Measurements from ENCODE around the gene PUS1.
"Not testable (repeated sequence)": the region's sequence is repeated elsewhere in the genome, so short reads cannot be mapped to it uniquely, and the experiment has no call there.

Gene PUS1

DNA sequence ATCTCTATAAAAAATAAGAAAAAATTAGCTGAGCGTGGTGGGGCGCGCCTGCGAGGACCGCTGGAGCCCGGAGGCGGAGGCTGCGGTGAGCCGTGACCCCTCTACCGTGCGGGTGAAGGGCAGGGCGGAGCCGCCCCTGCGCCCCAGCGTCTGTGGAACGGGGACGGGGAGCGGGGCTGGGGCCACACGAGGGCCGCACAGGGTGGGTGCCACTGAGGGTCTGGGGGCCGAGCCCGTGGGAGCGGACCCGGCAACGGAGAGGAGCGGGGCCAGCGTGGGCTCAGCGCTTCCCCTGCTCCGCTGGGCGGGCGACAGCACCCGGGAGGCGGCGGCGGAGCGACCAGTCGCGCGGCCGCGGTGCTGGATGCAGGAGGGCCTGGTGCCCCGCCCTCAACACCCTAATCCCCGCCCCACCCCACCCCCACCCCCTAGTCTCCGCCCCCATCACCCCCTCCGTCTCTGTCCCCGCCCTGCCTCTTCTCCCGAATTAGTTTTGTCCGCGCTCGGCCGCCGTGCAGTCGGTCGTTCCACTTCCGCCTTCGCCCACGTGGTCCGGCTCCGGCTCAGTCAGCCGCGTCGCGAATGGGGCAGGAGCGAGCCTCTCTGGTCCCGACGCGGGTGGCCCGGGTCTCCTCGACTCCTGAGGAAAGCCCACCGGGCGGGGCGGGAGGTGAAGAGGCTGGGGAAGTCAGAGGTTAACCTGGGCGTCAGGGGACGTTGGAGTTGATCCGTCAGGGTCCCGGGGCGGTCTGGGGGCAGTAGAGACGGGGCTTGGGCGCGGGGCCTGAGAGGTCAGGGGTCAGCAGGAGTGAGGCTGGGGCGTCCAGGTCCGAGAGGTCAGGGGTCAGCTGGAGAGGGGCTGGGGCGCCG is at the start of gene PUS1:
PUS1 (plus strand) TSS at position 566 of the 870 bp plus-strand sequence. CDS start 447 bp downstream, outside the sequence.
- DNase-seq: peak; percentile 96

DNA sequence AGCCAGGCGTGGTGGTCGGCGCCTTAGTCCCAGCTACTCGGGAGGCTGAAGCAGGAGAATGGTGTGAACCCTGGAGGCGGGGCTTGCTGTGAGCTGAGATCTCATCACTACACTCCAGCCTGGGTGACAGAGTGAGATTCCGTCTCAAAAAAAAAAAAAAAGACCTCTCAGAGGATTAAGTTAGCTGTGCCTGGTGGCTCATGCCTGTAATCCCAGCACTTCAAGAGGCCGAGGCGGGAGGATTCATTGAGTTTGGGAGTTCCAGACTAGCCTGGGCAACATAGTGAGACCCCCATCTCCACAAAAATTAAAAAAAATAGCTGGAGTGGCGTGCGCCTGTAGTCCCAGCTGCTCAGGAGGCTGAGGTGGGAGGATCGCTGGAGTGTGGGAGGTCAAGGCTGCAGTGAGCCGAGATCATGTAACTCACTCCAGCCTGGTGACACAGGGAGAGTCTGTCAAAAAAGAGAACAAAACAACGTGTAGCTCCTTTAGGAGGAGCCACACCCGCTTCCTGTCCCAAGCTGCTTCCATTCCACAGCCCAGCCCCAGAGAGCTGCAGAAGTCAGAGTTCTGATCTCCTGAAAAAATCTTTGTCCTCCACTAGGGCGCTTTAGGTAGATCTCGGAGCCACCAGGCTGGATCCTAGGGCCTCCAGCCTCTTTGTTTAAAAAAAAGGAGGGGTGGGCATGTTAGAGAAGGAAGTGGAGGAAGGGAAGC is 46.1 kb upstream of the PUS1 start:
- no peak for DNase-seq

DNA sequence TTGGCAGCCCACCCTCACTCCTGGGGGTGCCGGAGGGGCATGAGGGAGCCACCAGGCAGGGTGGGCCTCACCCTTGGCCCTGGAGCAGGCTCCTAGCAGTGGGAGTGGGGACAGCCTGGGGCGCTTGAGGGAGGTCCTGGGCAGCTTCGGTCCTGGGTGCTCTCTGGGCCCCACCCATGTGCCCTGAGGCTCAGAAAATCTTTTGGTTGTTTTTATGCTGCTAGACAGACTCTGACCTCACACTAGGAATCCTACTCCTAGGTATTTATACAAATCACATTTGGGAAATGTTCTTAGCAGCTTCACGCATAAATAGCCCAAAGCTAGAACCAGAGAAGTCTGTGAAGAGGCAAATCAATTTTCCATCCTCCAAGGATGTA is 45.6 kb upstream of the PUS1 start:
- DNase-seq: no peak

DNA sequence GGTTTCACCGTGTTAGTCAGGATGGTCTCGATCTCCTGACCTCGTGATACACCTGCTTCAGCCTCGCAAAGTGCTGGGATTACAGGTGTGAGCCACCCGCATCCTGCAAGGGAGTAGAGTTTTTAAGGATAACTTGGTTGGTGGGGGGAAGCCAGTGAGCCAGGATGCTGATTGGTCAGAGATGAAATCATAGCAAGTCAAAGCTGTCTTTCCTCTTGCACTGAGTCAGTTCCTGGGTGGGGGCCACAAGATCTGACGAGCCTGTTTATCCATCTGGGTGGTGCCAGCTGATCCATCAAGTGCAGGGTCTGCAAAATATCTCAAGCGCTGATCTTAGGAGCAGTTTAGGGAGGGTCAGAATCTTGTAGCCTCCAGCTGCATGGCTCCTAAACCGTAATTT is 44.0 kb upstream of the PUS1 start:
- DNase-seq: not testable (repeated sequence)

DNA sequence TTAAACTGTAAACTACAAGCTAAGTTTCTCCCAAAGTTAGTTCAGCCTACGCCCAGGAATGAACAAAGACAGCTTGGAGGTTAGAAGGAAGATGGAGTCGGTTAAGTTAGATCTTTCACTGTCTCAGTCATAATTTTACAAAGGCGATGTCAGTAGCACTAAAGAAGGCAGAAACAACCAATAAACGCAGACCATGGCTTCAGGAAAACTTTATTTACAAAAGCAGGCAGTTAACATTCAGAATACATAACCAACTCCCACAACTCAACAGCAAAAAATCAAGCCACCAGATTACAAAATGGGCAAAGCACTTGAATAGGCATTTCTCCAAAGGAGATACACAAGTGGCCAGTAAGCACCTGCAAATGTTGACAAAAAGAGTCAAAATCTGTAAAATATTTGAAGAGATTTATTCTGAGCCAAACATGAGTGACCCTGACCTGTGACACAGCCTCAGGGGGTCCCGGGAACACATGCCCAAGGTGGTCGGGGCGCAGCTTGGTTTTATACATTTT is 43.5 kb upstream of the PUS1 start:
- DNase-seq: no peak

DNA sequence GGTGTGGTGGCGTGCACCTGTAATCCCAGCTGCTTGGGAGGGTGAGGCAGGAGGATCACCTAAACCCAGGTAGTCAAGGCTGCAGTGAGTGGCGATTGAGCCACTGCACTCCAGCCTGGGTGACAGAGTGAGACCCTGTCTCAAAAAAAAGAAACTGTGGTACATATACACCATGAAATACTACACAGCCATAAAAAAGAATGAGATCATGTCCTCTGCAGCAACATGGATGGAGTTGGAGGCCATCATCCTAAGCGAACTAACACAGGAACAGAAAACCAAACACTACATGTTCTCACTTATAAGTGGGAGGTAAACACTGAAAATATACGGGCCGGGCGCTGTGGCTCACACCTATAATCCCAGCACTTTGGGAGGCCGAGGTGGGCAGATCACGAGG is 37.4 kb upstream of the PUS1 start:
- not testable (repeated sequence) for DNase-seq

DNA sequence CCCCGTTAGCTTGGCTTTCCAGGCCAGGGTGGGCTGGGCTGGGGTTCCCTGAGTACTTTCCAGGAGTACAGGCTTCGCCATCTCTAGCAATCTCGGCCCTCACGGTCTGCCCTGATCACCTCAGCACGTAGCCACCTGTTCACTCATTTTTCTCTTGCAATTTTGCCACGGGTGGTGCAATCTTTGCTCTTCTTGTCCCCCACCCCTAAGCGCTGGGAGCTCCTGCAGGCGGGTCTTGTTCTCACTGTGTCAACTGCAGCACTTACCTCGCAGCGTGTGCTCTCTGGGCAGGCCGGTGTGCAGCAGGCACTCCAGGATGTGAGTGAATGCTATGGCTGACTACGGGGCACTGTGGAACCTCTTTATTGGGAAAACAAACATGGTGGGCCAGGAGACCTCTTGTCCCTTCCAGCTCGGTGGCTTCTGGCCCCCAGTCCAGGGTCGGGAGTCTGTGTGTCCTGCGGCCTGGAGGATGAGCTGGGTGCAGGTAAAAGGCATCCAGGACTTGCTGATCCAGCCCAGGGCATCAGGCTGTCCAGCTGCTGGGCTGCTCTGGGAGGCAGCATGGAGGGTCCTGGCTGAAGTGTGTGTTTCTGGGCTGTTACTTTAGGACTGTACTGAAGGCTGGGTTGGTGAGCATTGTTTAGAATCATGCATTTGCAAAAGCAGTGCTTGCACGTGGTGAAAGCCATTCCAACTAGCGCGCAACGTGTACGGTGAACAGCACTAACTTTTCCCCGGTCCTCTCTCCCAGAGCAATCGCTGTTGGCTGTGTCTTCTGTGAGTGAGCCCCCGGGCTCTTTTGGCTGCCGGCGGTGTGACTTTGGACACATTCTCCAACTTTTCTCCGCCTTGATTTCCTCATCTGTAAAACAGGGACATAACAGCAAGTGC is 36.1 kb upstream of the PUS1 start:
- no peak for DNase-seq

DNA sequence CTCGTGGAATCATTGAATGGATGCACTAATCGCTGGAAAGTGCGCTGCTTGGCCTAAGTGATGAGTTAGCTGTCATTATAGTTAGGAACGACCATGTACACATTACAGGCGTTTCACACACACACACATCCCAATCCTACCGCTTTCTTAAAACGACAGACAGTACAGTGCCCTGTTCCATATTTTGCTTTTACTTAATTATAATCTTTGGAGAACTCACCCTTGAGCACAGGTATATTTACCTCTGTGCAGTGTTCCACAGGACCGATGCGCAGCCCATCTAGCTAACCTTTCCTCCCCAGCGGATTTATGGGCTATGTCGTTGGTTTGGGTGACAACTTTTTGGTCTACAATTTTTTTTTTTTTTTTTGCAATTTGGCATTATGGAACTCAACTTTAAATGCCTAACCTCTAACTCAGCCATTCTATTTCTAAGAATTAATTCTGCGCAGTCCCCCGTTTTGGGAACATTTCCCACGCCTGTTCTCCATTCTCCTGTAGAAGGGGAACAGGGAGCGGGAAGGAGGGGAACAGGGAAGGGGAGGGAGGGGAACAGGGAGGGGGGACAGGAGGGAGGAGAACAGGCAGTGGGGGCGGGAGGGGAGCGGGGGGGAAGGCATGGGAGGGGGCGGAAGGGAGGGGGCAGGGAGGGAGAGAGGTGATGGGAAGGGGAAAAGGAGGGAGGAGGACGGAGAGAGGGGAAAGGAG is 35.3 kb upstream of the PUS1 start:
- no peak for DNase-seq

DNA sequence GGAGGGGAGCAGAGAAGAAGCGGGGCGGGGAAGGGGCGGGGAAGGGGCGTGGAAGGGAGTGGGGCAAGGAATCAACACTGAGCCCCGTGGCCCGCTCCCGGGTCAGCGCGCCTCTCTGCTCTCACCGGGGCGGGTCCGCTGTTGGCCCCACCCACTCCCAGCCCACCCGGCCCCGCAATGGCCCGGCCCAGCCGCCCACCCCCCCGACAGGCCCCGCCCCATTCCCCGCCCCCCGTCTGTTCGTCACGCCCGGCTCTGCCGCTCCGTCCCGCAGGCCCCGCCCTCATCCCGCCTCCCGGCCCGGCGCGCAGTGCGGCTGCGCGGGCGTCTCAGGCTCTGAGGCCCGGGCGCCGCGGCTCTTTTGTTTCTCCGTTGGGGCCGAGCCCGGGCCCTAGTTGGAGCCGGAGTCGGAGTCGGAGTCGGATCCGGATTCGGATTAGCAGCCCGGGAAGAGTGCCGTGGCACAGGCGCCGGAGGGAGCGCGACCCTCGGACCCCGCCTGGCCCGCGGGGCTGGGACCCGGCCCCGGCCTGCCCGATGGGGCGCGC is 34.7 kb upstream of the PUS1 start, which contains the start of gene ULK1:
ULK1 (plus strand) TSS at position 310 of the 548 bp plus-strand sequence. CDS start 380 bp downstream, outside the sequence.
- peak; percentile 99 for DNase-seq

DNA sequence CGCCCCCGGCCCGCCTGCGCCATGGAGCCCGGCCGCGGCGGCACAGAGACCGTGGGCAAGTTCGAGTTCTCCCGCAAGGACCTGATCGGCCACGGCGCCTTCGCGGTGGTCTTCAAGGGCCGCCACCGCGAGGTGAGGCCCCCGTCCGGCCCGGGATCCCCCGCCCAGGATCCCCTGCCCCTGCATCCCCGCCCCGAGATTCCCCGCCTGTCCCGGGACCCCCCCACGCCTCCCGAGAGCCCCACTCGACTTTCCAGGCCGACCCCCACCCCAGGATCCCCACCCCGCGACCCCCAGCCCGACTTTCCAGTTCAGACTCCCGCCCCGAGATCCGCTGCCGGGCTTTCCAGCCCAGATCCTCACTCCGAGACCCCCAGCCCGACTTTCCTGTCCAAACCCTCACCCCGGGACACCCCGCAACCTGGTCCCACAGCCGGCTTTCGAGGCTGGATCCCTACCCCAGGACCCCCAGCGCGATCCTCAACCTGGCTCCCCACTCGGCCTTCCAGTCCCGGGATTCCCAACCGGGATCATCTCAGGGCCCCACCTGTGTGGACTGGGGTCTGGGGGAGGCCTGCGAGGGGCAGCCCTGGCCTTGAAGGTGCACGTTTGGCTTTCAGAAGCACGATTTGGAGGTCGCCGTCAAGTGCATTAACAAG is 34.0 kb upstream of the PUS1 start:
- DNase-seq: peak; percentile 58

DNA sequence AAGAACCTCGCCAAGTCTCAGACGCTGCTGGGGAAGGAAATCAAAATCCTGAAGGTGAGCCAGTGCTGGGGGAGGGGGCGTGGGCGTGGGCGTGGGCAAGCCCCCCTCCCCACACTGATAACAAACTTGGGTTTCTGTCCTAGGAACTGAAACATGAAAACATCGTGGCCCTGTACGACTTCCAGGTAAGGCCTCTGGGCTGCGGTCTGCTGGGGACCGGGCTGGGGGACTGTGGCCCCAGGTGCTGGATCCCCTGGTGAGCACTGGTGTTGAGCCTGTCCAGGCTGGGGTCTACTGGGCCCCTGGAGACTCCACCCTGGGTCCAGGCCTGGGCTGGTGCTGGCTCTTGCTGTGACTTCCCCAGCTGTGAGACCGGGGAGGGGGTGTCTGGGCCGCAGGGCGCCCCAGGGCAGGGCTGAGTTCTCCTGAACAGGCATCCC is 33.4 kb upstream of the PUS1 start:
- no peak for DNase-seq

DNA sequence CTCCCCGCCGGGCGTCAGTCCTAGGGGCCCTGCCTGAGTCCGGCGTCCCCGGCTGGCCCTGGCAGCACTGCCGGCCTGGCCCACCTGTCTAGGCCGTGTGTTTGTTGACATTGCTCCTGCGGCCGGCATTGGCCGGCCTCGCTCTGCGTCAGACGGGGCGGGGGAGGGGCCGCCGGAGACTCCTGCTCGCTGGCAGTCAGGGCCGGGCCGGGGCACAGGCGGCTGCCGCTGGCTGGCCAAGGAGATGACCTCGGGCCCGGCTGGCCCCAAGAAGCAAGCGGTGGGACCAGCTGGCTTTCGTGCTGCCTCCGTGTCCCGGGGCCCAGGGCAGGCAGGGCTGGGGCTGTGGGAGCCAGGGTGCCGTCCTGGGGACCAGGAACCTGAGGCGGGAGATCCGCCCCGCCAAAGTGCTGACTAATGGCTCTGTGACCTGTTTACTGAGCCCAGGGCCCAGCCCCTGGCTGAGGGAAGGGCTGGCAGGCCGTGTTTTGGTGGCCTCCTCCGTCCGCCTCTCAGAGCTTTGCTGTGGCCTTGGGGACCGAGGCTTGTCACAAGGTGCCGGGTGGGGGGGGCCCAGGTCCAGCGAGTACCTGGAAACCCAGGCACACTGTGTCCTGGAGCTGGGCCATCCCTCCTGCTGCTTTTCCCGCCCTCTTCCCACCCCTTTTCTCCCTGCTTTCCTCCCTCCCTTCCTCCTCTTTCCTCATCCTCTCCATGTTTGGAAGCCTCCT is 32.8 kb upstream of the PUS1 start:
- peak; percentile 97 for DNase-seq

DNA sequence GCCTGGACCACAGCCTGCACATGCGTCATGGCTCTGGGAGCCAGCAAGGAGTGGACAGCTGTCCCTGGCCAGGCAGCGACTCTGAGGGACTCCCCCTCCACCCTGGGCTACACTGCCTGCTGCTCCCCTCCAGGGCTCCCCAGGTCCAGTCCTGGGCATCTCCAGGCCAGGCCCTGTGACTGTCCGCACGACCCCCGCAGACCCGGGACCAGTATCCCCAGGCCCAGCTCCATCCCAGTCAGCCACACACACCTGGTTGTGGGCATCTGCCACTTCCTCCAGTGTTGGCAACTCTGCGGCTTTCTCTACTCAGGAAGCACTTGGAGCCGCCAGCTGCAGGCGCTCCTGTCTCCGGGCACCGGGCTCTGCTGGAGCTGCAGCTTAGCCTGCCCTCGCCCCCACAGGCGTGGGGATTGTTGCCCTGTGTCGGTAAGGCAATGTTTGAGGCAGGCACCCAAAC is 32.2 kb upstream of the PUS1 start:
- DNase-seq: peak; percentile 31

DNA sequence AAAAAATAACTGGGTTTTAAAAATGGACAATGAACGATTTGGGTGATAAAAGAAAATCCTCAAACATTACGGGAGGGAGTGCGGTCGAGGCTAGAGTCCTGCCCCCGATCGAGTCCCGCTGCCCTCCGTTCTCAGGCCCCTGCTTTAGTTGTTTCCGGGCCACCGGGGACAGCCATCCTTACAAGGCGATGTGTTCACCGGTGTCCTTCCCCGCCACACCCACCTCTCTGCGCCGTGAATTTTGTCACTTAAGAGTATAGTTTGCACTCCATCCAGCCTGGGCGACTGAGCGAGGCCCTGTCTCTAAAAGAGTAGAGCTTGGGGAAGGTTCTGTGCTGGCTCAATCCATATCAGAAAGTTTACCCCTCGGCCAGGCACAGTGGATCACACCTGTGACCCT is 31.8 kb upstream of the PUS1 start:
- DNase-seq: no peak

DNA sequence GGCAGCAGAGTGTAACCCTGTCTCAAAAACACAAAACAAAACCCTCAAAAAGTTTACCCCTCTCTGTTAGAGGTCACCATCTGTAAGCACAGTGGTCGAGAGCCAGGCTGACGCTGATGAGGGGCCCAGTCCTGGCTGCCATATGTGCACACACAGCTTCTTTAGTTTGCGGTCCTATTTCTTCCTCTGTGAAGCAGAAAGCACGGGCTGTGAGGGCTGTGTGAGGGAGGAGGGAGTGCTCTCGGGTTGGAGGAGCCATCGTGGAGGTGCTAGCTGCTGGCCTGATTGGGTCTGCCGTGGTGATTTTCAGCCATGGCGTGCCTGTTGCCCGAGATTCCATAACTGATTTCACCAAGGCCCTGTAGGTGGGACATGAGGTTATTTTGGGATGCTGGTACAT is 31.2 kb upstream of the PUS1 start:
- DNase-seq: no peak

DNA sequence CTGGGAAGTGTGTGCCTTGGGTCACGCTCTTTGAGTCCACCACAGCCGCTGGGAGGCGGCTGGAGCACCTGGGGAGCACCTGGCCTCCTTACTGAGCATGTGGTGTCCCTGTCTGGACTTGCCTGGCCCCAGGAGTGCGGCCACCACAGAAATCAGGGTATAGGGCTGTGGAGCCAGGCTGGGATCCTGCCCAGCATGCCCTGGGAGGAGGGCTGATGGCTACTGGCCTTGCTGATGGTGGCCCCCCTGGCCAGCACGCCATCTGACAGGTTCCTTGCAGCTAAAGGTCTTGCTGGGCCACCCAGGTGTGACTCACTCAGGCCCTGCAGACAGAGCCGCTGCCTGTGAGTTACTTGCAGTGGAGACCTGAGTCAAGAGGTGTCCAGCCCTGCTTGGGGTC is 28.7 kb upstream of the PUS1 start:
- no peak for DNase-seq

DNA sequence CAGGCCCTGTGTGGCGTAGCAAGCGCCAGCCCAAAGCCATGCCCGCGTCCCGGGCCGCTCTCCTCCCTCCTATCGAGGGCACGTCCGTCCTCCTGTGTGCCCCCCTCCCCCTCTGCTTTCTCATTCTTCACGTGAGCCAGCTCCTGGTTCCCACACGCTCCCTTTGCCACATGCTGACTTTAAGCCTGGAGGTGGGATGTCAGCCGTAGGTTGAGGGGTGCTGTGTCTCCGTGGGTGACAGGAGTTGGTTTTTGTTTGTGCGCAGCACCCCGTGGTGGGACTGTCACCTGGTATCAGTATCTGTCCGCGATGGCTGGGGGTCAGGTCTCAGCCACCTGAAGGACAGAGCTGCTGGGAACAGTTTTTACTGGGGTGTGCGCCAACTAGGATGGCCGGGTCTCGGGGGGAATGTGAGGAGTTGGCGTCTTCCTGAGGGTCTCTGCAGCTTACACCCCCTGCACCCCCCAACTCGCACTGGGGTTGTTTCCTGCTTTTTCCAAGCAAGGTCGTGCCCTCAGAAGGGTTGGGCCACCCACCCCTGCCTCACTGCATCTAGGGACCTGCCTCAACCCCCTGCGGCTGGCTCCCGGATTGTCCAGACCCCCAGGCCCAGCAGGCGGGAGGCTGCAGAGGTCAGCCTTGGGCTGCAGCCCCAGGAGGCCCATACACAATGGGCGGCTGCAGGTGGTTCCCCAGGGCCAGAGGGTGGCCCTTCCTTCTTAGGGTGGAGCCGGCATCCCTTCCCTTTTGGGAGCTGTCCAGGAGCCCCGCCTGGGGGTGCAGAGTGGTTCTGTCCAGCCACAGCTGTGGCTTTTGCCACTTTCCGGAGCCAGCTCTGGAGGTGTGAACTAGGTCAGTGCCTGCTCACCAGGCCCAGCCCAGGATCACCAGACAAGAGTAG is 27.4 kb upstream of the PUS1 start:
- peak; percentile 32 for DNase-seq

DNA sequence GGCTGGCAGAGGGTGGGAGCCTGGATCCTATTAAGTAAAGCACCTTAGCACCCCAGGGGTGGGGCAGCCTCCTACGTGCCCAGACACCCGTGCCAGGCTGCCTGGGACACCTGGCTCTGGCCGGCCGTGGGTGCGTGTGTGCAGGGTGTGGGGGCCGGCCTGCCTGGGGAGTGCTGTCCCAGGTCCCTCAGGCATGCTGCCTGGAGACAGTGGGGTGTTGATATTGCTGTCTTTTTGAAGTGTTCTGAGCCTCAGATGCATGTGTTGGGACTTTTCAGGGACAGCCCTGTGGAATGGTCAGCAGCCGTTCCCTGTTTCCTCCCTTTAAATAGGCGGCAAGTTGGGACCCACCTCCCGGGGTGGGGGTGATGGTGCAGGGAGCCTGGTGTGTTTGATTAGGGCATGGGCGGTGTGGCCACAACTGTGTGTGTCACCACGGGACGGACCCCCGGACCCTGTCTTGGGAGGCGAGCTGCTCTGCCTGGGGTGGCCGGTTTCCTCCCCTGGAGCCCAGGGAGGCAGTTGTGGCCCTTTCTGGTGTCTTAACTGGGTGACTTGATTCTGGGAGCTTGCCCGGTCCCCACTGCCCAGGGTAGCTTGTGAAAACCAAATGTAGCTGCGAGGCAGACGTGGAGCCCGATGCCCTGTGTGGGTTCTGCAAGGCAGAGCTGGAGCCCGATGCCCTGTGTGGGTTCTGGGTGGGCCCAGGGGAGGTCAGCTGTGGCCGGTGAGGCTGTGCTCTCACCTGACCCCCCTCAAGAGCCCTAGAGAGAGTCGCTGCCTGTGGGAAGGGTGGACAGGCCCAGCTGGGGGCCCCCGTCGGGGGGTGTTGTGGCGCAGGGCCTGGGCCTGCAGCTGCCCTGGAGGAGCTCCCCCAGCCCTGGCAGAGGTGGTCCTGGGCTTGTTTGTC is 26.5 kb upstream of the PUS1 start:
- DNase-seq: no peak

Measured in 8988T (cell line).